Activated CD8-positive, alpha-beta memory T cell treated with anti-CD3 and anti-CD28 coated beads for 1 hour (primary cell): ENCODE data around the gene TCF4.

Experiments used
- DNase-seq, 2 donors: peaks; one replicate each; pipeline ENCODE4 v3.0.0-alpha.2; 2020; ENCODE audit warnings: low read depth in 1 of 2; ENCODE audit errors: extremely low read depth in 1 of 2

TCF4 gene

DNA sequence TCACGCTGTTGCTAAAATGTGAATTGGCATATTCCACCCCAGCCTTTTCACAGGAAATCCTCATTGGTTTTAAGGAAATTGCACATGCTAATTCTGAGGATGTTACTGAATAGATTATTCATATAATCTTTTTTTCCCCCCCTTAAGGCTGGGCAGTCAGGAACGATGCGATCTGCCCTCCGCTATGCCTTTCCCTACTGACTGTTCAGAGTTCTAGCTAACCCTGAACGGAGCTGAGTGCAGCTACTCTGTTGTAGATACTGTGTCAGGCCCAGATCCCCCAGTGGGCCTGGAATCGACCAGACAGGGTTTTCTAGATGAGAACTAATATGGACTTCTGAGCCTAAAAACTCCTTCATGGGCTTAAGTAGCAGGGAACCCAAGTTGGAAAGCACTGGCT, 192.2 kb downstream of the TCF4 start:
- no peak for DNase-seq

DNA sequence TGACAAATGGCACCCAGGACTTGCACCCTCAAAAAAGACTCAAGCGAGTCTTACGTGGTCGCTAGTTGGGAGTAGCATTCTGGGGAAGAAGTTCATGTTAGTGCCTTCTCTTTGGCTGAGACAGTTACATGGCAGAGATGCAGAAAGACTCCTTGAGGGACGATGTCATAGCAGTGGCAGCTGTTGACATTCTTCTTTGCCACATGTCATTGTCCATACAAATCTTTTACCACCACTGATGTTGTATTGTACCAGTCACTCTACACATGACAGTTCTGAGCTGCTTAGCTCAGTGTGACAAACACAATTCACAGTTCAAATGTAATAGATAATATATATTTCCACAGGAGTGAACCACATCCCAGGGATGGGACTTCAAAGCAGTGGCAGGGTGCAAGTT, 197.1 kb downstream of the TCF4 start:
- no peak for DNase-seq

DNA sequence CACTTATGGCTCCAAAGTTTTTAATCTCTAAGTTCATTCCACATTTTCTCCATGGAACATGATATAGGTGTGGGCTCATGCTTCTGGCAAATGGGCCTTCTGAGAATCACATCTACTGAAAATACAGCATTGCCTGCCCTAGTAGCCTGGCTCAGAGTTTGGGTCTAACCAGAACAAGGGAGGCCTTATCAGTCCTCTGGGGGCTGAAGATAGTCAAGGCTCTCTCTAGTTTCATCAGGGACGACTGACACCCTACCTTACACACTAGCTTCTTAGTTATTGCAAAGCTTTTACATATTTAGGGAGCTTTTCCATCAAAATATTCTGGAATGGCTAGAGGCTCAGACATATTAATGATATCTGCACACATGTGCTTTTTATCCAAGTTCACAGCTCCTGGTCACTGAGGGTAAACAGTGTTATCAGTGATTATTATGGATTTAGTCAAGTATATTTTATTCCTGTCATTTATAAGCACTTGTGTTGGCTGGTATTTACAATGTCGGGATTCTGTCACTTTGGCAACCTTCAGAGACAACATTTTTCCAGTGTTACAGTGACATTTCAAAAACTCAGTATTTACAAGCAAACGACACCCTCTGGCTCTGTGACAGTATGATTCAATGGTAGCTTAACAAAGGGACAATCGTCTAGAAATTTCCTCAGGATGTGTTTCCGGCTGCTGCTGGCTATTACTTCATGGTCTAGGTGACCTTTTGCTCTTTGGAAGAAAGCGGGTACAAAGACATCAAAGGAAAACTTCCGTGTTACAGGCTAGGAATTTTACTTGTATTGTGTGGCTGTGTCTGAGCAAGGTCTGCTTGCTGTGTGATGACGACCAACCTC, 200.6 kb downstream of the TCF4 start:
- no peak for DNase-seq

DNA sequence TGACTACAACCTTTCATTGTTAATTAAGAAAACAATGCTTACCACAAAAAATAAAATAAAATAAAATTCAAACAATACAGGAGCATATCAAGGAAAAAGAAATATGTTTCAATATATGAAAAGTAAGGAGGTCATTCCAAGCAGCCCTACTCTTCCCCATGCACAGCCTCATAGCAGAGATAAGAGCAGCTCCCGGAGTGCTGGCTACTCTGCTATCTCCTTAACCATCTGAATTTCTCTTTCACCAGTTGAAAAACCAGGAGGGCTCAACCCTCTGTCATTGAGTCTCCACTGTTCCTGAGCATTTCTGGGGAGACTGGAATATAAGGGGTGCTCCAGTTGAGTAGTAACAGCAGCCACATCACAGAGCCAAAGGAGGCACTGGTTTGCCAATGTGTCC, 201.4 kb downstream of the TCF4 start:
- no peak for DNase-seq

DNA sequence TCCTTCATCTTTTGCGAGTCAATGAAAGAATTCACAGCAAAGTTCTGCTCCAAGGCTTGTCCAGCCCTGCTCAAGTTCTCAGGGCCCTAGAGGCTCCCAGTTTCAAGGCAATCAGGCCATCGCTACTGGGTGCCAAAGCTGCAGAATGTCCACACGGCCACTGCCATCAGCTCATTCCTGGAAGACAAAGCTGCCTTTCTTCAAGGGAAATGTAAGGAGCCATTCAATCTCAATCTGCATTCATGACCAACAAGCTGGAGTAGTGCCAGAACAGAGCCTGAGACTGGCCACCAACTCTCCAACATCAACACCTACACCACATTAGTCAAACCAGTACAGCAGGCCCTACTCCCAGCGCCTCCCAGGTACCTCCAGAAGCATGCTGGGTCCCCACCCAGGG, 202.2 kb downstream of the TCF4 start:
- no peak for DNase-seq

DNA sequence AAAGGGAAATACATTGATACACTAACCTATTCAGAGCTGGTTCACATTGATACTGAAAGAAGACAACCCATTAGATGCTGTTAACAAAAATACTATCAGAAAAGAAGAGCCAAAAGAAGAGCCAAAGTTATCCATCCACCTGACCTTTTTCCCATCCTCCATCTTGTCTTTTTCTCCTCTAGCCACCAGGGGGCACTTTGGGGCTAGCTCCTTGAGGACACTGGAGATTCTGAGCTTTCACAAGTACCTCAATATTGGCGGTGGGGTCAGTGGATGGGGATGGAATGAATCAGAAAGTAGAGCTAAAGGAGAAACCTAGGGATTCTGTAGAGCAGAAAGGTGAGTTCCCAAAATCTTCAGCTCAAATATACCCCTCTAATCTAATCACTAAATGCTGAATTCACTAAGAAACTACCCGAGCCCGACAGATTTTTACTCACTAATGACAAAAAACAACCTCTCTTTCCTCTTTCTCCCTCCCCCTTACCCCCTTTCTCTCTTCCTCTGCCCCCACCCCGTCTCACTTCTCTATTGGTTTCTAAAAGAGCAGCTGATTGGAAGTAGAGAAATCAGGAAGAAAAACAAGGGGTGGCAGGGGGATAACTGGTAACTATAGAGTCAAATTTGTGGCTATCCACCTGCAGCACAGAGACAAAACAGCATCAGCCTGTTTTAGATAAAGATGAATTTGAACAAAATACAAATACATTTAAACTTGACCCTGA, 203.3 kb downstream of the TCF4 start:
- DNase-seq = no peak

DNA sequence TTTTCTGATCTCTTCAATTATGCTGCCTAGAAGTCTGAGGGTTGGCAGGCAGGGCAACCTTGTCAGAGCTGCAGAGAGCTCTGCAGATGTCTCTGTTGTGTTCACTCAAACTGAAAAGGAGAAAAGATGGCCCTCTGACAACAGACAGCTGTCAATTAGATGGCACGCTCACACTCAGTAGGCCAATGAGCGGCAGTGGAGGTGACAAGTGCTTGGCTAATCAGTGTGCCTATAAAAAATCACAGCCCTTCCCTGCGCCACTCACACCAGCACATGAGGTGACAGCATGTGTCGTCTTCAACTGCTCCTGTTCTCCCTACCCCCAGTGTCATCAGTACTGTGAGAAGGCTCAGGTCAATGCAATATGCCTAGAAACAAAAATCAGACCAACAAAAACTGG, 203.9 kb downstream of the TCF4 start:
- DNase-seq = no peak

DNA sequence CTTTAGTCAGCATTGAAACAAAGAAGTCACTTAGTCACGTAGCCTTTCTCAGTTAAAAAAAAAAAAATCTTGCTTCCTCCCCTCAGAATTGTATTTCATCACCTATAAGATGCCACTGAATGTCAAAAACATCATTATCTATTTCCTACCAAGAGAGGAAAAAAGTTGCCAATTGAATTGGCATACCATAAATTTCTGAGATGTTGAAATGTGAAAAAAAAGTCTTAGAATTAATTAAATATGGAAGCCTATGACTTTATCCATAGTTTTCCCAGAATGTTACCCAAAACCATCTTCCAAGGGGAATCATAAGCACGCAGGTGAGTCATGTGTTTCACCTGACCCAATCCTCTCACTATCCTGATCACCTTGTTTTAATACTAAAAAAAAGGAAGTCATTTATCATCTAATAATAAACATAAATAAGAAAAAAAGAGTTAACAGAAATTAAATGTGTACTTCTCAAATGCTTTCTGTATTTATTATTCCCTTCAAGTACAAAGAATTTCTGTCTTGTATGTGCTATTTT, 205.7 kb downstream of the TCF4 start:
- DNase-seq = no peak

DNA sequence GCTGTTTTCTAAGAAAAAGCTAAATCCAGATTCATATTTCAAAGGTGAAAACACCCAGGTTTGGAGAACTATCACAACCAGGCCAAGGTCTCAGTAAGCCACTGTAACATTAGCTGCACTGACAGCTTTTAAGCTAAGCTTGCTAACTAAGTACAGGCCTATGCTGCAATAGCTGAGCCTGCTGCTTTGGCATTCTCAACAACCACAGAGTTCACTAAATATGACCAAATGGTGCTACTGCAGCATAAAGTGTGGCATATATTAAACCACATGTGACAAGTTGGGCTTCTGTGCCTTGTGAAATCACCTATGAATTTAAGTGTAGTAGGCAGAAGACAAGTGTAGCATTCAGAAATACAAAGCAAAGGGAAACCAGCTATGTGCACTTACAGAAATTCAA, 206.7 kb downstream of the TCF4 start:
- no peak for DNase-seq

DNA sequence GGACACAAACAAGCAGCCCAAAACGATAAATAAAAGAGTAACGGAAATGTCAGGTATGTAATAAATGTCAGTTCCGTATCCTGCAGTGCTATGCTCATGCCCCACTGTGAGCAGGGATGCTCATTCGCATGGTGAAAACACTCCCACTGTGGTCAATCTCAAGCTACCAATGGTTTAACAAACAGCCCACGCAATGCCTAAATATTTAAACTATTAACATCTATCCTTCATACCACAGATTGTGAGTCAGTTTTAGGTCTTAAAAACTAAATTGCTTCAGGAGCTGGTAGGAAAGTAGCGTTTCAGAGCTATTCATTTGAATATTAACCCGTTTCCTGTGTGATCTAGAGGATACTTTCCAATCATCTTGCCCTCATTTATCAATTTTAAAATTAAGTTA, 207.4 kb downstream of the TCF4 start:
- no peak for DNase-seq

DNA sequence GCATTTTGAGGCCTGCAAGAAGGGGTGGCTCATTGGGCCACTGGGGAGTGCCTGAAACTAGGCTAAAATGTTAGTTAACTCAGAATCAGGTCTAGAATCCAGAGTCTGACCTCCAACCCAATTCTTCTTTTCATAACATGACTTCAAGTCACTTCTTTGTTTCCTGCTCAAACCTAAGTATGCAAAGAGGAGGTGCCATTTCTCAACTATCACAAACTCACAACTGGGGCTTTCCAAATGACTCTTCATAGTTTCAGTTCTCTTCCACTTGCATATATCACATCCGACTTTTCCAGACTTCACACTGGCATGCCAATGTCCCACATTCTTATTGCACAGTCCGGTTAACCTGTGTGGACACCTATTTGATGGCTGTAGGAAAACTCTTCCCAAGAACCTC, 211.6 kb downstream of the TCF4 start:
- no peak for DNase-seq

DNA sequence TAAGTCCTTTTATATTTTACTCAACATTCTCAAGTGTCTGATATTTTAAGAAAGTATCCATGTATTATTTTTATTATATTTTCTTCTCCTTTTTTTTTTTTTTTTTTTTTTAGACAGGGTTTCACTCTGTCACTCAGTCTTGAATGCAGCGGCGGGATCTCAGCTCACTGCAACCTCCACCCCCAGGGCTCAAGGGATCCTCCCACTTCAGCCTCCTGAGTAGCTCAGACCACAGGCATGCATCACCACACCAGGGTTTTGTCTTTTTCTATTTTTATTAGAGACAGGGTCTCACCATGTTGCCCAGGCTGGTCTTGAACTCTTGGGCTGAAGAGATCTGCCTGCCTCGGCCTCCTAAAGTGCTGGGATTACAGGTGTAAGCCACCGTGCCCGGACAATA, 212.1 kb downstream of the TCF4 start:
- DNase-seq = no peak

DNA sequence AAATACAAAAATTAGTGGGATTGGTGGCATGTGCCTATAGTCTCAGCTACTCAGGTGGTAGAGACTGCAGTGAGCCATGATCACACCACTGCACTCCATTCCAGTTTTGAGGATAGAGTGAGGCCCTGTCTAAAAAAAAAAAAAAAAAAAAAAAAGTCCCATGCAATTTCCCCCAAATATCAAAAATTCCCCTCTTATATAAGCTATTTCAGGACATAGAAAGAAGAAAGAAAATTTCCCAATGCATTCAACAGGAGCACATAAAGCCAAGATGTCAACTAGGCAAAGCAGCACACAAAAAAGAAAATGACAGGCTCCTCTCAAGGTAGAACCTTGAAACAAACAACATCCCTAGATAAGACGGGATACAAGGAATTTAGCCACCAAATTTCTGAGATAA, 213.3 kb downstream of the TCF4 start:
- DNase-seq = no peak

DNA sequence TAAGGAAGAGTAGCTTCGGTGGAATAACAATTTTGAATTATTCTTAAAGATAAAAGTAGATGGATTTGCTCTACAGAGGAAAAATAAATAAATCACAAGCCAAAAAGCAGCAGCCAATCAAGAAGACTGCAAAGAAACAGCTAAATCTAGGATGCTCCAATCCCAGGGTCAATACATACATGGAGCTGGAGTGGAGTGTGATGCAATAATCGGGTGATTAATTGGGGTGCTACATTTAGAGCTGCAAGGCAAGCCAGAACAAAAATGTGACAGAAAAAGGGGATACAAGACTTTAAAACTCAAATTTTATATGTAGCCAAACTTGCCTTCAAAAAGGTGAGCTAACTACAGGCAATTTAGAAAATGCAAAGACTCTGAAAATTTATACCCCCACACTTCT, 215.8 kb downstream of the TCF4 start:
- DNase-seq = no peak

DNA sequence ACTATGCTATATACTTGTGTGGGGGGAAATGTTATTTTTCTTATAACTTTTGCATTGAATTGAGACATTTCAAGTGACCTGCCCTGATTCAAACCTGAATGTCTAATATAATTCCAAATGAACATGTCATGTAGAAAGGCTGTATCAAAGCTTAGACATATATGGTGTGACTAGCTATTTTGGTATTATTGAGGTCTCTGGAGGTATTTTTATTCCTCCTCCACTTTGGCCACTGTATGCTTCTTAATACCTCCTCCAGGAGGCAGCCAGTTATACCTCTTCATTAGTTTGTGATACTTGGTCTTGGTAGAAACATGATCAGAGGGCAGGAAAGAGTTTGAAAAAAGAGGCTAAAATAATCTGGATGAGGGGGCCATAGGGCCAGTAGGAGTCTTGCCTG, 217.1 kb downstream of the TCF4 start:
- DNase-seq = no peak

DNA sequence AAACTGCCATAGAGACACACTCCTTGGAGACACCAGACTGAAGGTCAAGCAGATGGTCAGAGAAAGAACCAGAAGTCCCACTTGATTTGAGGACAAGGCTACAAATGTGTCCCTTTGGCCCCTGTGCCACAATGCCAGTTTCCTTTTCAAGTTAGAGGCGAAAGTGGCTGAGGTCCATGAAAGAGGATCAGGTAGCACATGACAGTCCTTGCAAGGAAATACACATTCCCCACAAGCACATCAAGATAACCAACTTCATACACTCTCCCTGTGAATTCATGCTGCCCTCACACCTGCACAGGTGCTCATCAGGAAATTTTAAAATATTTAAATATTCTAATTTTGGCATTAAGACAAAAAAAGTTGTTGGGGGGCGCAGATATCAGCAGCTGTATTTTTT, 218.6 kb downstream of the TCF4 start:
- no peak for DNase-seq

DNA sequence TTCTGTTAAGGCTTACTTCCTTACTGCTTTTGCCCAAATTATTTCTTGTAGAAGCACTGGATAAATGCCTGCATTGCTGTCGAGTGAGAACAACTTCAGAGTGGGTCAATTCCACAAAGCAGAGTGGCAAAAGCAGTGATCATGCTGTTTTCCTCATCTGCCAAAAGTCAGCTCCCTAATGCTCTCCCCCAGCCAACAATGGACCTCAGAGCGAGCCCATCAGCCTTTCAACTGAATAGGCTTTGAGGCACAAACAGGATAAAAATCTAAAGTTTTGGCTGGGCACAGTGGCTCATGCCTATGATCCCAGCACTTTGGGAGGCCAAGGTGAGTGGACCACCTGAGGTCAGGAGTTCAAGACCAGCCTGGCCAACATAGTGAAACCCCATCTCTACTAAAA, 222.7 kb downstream of the TCF4 start:
- no peak for DNase-seq

DNA sequence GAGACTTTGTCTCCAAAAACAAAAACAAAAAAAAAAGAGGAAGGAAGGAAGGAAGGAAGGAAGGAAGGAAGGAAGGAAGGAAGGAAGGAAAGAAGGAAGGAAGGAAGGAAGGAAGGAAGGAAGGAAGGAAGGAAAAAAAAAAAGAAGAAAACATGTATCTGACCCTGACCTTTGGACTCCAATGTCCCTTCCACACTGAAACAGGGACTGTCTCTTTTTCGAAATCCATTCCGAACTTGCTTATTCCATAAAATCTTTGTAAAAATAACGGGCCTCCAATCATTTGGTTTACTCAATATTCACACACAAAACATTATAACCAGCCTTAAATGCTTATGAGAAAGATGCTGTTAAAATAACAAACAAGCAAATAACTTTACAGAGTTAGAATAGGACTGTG, 225.7 kb downstream of the TCF4 start:
- DNase-seq = no peak

DNA sequence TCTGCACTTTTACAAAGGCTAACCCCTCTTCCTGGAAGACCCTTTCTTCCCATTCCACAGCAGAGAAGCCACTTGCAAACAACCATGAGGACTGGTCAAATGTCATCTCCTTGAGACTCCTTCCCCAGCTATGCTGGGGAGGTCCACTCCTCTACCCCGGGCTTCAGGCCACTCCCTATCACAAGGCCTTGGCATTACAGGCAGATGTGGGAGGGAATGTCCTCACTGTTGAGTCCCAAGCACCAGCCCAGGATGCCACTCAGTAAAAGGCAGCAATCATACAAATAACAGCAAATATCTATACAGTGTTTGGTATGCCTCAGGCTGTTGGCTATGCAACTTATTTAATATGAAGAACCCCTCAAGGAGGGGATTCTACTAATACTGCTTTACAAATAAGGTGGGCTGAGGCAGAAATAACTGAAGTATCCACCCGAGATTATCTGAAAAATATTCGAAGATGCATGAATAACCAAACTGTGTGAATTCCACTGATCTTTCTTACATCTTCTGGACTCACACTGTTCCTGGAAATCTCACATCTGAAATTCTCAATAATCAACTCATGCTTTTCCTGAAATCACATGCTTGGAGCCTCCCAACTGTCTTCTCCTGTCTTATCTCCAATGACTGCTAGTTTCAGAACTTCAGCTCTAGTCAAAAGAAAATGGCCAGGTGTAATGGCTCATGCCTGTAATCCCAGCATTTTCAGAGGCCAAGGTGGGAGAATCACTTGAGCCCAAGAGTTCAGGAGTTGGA, 226.3 kb downstream of the TCF4 start:
- DNase-seq = no peak

DNA sequence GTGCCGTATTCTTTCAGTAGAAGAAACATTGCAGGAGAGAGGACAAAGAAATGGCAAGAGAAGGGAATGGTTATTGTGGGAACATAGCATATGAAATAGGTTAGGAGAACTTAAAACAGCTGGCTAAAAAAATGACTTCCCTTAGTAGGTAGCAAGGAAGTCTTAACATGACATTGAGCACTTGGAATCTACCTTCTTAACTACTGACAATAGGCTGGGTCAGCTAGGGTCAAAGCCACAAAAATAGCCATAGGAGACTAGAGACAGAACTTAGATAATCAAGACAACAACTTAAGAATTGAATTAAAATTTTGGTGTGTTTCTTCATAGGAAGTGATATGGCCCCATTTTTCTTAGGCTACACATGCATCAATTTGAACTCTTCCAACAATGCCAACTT, 227.9 kb downstream of the TCF4 start:
- DNase-seq = no peak

DNA sequence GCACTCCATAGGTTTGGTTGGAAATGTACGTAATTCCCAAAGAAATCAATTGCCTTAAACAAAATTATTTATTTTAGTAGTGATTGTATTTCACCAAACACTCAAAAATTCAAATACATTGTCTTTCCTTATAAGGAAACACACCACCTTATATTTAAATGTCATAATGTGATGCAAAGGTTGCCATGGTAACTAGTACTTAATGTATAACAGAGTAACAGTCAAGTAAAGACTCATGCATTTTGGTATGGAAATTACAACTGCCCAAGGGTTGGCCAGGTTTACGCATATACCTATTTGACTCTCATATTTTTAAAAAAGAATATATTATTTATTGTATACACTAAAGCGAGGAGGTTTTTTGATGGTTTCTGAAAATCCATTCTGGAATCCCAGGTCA, 231.2 kb downstream of the TCF4 start:
- DNase-seq = no peak

DNA sequence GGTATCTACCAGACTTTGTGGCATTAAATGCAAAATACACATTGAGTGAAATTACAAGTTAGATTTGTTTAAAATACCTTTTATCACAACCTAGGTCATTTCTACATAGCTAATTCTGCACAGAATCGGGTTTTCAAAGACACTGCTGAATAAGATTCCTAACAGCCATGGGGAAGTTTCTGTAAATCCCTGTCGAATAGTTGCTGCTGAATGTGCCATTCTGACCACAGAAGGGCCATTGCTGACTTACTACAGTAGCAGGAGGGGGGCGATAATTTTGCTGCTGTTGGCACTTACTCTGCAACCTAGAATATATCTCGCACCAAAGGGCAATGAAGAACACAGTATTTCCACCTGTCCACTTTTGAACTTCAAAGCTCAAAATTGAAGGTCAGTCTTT, 232.8 kb downstream of the TCF4 start:
- DNase-seq = no peak
